NCI-H748 (cell line): Measurements from ENCODE around the gene PRR23E.

Experiments used
- DNase-seq: peaks from one replicate; lab custom pipeline; 2025; ENCODE audit not compliant: unreplicated experiment; lab: John Stamatoyannopoulos, UW

Gene PRR23E

DNA sequence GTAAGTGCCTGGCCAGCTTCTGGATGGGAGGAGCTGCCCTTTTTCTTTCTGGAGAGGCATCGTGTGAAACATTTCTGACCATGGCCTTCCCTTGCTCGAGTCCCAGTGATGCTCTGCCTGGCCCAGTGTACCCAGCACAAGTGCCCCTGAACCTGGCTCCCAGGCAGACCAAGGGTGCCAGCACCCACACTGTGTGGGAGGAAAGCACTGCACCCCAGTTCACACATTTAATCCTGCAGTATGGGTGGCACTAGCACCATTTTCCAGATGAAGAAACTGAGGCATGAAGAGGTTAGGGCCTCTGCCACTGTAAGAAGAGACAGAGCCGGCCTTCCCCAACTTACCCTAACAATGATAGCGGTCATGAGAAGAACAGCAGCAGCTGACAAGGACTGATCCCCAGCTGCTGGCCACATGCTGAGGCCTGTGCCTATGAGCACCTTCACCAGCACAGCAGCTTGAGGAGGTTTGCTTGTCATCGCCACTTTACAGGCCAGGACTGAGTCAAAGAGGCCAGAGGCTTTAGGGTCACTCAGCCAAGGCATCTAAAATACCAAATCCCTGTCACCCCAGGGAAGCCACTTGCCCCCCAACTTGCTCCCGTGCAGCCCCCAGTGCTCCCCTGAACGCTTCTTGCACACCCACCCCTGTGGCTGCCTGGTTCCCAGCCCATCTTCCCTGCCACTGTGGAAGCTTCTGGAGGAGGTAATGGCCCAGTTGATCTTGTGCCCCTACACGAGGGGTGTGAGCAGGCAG is 15.0 kb downstream of the PRR23E start:
- no peak for DNase-seq

DNA sequence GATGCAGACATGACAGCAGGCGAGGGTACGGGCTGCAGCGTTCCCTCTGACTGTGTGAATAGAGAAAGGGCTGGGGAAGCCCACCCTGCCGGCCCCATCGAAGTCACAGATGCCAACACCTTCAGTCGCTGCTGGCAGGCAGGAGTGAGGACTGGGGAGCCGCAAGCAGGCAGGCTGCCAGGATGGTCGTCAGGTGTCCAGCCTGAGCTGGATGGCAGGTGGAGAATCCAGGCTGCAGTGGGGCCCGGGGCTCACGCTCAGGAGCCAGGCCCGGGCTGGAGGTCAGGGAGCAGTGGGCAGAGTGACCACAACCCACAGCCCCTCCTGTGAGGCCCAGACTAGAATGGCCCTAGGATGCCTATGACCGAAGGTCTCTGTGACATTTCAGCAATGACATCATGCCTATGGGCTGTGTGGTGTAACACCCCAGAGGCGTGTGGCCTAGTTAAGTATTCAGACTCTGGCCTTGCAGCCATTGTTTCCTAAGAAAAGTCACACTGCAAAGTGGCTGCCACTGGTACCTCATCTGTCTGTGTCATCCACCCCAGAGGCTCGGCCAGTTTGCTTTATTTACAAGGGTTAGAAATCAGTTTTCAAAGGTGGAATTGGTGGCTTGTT is 15.7 kb downstream of the PRR23E start:
- no peak for DNase-seq

DNA sequence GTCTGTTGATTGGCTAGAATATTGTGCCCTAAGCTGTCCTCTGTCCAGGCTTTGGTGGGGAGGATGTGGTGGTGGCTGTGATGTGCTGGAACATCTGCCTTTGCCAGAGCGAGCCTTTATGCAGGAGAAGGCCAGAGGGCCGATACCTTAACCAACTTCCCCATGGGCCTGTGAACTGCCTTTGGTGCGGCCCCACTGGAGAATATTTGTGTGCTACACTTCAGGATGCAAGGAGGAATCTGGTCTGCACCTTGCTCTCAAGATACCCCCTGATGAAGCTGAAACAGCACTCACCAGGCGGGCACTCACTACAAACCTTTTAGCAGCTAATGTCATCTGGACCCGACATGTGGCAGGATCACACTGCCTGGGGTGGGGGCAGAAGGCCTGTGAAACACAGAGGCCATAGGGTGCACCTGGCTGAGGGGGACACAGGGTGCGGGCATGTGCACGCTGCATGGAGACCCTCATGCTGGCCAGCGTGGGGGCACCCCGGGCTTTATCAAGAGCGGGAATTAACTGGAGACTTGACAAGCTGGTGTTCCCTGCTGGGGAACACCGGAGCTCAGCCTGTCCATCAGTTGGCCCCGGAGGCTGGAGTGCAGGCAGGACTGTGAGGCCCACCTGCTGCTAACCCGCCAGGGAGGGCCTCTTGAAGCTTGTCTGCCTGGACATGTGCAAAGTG is 16.4 kb downstream of the PRR23E start:
- DNase-seq: no peak

DNA sequence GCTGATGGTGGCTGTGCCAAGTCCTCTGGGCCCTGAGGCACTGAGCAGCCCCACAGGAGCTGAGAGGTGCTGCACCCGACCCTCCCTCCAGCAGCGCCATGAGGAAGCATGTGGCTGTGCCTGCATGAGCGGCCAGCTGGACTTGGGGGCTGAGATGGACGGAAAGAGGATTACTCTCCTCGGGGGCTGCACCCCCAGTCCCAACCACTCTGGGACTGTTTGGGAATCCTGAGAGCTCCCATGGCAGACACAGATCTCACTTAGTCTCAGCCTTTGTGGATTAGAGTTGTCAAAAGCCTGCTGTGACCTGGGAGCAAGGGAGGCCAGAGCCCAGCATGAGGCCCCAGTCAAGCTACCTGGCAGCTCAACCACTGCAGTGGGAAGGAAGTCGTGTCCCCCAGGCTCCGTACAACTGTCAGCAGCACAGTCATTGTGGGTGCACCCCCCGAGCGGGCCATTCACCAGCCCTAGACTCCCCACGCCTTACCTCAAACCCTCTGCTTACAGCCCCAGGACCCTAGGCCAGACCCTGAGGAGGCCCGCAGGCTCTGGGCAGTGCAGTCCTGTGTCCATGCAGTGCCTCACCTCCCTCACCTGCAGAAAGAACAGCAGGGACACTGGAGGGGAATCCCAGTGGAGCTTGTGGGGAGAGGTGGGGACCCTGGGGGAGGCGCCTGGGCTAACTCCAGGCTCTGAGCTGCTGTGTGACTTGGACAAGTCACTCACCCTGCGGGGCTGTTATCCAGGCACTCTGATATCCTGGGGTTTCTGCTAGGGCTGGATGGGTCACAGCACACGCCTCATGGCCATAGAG is 17.1 kb downstream of the PRR23E start:
- no peak for DNase-seq

DNA sequence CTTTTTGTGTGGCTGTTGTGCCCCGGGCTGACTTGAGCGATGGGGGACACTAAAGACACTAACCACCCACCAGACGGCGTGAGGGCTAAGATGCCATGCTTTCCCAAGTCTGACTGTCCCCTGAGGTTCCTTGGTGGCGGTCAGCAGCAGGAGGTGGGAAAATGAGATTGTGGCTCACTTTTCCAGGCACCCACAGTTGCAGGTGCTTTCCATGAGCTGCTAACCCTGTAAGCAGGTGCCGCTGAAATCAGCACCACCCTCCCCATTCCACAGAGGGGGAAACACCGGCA is 17.7 kb downstream of the PRR23E start:
- DNase-seq: no peak

DNA sequence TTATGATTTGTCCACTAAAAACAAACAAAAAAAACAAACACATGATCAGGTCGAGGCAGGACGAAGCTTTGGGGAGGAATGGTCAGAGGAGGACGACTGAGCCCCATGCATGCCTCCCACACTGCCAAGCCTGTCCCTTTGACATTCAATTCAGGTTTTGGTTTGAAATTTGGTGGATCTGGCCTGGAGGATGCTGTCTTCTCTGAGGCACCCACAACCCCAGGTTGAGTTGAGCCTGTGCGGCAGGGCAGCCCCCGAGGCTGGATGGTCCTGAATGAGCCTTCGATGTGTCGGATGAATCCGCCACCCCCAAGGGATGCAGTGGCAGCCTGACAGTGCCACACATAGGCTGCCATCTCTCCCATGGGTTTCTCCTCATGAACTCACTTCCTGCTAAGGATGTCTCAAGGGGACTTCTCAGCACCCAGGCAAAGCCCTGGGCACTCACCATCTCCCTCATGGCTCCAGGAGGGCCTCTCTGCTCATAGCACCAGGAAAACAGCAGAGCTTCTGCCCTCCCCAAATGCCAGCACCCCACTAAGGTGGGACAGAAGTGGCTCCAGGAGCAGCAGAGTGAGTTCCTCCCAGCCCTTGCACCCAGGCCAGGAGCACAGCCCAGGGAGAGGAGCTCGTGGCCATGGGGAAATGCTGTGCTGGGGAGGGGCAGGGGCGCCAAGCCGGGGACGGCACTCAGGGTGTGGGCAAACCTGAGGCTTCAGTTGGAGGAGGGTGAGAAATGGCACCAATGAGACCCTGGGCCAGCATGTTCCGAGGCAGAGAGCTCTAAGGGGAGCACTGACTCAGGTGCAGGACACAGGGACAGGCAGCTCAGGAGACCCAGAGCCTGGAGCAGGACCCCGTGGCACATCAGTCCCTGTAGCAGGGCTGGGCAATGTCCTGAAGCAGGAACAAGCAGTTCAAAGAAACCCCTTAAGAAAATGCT is 18.5 kb downstream of the PRR23E start:
- DNase-seq: no peak

DNA sequence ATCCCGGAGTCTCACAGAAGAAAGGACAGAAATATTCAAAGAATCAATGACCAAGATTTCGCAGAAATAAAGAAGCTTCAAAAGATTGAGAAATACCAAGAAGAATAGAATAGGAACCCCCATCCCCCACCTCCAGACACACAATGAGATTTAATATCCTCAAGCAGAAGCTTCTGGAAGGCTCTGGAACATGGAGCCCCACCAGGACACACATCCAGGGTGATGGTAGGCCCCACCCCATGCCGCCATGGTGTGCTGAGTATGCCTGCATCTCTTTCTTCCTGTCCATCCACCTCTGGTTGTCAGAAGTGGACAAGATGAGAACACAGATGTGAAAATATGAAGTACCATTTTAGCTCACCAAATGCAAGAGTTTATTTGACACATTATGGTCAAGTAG is 19.3 kb downstream of the PRR23E start:
- DNase-seq: no peak

DNA sequence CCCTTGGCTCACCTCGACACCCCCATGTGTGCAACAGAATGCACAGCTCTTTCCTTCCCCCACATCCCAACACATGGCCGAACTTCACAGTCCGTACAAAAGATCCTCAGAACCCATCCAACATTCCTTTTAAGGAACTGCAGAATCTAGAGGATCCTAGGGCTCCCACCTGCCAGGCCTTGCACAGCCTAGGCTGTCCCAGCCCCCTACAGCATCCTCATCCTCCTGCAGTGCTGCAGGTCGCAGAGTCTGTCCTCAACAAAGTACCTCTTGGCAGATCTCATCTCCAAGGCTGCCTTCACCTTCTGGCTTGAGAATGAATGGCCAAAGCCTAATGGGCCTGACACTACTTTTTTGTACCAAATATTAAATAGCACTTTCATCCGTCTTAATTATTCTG is 19.8 kb downstream of the PRR23E start:
- no peak for DNase-seq

DNA sequence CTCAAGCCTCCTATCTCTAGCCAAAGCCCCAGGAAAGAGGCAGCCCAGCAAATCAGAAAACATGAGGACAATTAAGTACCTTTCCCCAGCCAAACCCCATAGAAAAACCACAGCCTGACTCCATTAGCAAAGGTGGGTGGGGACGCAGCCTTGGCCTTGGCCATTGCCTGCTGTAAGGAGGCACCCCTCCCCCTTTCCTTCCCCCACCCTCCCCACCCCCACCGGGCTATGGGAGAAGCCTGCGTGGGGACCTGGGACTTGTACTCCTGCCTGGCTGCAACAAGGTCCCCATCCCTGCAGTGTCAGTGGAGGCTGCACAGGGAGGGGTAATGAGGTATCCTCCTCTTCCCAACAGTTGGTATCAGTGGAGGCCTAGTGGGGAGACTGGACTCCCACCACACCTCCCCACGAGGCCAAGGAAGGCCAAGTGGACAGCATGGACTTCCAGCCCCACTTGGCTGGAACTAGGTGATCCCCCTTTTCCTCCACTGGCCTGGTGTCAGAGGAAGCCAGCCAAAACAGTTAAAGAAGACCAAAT is 20.5 kb downstream of the PRR23E start:
- no peak for DNase-seq

DNA sequence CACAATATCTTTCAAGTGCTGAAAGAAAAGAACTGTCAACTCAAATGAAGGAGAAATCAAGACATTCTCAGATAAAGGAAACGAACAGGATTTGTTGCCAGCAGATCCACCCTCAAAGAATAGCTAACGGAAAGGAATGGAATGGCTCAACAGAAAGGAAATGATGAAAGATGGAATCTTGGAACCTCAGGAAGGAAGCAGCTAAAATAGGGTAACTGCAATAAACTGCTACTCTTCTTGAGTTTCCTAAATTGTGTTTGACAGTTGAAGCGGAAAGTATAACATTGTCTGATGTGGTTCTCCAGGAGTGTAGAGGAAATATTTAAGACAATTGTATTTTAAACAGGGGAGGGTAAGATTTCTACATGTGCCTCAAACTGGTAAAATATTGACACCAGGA is 22.0 kb downstream of the PRR23E start:
- no peak for DNase-seq

DNA sequence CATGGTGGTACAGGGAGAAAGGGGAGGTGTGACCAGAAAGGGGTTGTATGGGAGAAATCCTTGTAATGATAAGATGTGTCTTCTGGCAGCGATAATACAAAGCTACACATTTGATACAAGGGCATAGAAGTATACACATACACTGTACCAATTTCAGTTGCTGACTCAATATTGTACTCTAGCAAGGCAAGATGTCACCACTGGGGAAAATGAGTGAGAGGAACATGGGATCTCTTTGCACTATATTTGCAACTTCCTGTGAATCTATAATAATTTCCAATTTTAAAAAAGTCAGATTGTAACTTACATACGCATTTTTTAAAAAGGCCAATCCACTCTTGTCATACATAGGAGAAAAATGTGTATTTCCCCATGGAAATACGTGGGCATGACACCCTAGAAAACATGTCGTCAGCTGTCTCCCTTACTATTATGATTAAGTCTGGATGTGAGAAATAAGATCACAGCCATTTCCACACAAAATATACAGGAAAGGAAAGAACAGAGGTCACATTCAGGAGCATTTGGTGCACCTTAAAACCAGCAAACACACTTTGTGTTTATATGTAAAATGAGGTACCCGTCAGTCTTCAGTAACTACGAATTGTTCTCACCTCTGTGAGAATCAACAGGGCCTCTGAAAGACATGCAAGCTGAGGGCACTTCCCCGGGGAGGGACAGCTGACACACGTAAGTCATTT is 22.9 kb downstream of the PRR23E start:
- DNase-seq: no peak

DNA sequence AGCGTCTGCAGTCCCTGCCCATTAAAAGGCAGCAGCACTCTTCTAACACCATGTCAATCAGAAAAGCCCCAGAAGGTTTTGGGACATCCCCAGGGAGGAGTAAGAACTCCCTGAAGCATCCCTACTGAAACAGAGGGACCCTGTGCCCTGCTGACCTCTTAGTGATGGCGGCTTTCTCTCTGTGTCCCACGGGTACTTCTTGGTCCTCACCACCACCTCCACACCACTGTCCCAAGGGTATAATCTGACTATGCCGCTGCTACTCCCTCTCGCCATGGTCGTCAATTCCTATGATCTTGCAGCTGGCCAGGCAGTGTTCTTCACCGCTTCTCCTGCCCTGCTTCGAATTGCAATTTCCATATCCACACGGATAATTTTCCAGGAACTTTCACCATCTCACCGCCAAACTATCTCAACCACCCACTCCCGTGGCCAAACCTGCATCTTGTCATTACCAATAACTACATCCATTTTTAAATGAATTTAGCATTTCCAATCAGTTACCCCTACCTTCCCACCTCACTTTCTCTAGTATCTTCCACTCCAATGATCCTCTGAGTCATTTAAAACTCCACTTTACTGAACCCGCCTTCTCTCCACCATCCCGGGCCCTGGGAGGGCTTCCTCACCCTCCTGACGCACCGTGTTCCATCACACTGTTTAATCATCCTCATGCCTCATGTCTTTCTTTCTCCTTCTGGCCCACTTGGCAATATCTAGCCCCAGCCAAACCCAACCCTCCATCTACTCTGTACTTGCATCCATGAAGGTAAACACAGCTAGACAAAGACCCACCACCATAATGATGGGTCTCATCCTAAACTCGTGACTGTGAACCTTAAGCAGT is 23.7 kb downstream of the PRR23E start:
- peak; percentile 31 for DNase-seq

DNA sequence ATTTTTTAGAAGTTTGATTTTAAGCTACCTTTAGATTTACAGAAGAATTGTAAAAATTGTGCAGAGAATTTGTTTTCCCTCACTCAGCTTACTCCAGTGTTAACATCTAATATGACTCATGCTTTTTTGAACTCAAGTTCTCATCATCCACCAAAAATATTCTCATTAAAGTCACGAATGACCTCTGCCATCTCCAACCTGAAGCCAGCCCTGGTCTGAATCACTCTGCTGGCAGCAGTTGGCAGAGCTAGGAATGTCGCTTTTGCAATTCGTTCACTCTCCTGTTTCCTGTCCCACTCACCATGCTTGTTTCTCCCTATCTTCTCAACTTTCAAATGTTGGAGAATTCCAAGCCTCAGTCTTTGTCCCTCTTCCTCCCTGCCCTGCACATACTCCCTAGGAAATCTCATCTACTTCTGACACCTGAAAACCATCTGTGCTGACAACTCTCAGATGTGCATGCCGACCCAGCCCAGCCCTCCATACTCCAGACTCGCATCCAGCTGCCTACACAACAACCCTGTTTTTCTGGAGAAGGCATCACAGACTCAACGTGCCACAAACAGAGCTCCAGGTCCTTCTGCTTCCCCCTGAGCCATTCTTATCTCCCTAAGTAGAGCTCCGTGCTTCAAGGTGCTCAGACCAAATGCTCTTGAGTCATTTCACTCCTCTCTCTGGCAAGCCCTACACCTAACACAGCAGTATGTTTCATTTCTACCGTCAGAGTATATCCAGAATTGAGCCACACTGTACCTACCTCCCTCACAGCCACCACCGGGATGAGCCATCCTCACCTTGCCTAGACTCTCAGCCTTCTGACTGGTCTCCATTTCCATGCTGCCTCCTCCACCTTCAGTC is 24.9 kb downstream of the PRR23E start:
- no peak for DNase-seq

DNA sequence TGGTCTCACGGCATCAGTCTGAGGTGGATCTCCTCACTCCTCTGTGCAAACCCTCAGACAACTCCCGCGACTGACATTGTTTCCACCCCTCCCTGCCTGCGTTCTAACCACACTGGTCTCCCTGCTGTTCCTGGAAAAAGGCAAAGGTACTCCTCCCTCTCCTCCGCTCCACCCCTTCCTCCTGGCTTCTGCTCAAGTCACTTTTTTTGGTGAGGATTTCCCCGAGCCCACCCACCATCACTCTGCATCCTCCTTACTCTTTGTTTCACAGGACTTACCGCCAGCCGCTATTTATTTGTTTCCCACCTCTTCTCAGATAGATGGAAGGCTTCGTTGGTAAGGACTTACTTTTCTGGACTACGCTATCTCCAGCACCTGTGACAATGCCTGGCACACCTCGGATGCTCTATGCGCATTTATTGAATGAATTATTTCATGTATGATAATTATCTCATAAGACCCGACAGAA is 25.6 kb downstream of the PRR23E start:
- DNase-seq: no peak

DNA sequence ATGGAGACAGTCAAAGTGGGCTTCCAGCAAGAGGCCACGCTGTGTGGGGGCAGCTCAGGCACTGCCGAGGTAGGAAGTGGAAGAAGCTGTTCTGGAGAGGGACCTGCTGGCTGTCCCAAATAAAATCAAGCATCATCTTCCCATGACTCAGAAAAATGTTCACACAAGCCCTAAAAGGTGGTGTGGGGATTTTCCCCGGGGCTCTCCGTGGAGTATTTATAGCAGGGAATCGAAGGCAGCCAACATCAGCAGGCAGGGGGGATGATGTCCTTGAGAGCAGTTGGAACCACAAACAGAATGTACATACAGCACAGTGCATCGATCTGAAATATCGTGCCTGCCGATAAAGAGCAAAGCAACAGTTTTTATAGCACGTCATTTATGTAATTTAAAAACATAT is 27.6 kb downstream of the PRR23E start:
- DNase-seq: no peak

DNA sequence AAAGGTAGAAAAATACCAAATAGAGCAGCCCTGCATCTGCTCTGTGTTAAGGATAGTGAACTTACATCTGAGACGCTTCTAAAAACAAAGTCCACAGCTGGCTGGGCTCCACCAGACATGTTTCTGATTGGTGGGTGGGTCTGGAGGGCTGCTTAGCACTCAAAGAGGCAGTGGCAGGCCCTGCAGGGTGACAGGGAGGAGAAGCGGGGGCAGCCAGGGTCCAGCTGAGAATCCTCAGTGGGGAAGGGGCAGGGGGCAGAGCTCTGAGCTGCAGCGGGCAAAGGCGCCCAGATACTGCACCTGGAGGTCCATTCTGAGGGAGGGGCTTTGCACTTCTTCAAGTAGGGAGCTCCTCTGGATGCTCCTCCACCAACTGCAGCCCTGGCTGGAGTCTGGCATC is 28.1 kb downstream of the PRR23E start:
- DNase-seq: no peak

DNA sequence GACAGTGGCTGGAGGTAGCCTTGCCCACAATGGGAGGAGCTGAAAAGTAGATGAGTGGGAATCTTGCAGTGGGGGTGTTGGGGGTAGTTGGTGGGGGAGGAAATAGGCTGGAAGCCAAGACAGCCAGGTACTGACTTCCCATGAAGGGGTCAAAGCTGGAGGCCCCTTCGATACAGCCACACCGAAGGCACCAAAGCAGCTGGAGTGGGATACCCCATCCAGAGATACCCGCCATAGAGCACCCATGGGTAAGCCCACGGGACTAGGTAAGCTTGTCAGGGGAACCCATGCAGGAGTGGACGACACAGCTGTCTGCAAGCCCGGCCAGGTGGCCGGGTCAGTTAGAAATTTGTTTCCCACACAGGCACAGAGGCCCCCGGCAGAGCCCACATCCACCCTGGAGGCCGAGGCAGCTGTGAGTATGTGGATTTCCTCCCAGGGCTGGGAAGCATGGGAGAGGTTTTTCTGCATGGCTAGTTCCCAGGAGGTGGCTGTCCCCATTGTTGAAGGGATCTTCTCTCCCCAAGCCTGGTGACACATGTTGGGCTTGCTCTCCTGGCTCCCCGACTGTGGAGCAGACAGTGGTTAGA is 28.6 kb downstream of the PRR23E start:
- DNase-seq: no peak
